Measurements from ENCODE around the gene ITGB4. TPM values are rescaled to one million over a fixed set of nuclear protein-coding genes. Genes with fewer than 3 reads are reported as not detected.

ITGB4 gene
- total and polyA plus RNA-seq, 2 of the 13 experiments (the other 11 are each of a cell fraction or from before 2014, with no cell fraction given), result 6.9 to 14.5 TPM

DNA sequence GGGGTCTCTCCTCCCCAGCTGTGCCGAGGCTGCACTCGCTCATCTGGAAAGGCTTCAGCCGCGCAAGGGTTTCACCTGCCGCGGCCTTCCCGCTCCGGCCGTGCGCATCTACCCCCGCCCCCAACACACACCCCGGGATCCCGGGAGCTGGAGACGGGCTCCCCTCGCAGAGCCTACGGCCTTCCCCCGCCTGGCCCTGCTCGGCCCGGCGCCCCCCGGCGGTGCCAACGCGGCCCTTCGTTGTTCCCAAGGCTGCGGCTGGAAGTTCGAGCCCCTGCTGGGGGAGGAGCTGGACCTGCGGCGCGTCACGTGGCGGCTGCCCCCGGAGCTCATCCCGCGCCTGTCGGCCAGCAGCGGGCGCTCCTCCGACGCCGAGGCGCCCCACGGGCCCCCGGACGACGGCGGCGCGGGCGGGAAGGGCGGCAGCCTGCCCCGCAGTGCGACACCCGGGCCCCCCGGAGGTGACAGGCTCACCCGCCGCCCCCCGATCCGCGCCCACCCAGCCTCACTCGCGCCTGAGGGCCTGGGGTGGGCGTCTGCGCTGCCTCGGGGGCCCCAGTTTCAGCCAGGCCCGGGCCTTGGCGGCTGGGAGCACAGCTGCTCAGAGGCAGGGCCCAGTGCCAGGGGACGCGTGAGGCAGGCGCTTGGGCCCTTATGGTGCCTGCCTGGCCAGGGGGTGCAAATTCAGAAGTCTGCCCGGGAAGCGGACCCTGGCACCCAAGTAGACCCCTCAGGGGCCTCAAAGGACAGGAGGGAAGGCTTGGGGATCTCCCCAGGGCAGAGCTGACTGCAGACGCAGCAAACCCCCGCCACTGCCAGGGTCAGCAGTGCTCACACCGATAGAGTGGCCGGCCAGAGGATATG lies 32.5 kb downstream of the ITGB4 start (continued):
- TF ChIP-seq ZFP1 (CRISPR knock-in tag; IDR thresholded peaks at IDR 0.05), result no peak
- TF ChIP-seq CEBPB (IDR thresholded peaks at IDR 0.05; ENCODE audit: borderline replicate concordance, low read depth, low read length), result no peak
- peak; percentile 9; the same call in 1 of the 2 replicates for TF ChIP-seq NCOA1 (CRISPR knock-in tag; IDR thresholded peaks at IDR 0.05)
- TF ChIP-seq, protein P1, sequence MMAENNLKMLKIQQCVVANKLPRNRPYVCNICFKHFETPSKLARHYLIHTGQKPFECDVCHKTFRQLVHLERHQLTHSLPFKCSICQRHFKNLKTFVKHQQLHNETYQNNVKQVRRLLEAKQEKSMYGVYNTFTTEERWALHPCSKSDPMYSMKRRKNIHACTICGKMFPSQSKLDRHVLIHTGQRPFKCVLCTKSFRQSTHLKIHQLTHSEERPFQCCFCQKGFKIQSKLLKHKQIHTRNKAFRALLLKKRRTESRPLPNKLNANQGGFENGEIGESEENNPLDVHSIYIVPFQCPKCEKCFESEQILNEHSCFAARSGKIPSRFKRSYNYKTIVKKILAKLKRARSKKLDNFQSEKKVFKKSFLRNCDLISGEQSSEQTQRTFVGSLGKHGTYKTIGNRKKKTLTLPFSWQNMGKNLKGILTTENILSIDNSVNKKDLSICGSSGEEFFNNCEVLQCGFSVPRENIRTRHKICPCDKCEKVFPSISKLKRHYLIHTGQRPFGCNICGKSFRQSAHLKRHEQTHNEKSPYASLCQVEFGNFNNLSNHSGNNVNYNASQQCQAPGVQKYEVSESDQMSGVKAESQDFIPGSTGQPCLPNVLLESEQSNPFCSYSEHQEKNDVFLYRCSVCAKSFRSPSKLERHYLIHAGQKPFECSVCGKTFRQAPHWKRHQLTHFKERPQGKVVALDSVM (CRISPR knock-in tag; IDR thresholded peaks at IDR 0.05), result peak; percentile 59
- peak; percentile 65 for TF ChIP-seq GABPB1 (CRISPR knock-in tag; IDR thresholded peaks at IDR 0.05)
- TF ChIP-seq, protein P2, sequence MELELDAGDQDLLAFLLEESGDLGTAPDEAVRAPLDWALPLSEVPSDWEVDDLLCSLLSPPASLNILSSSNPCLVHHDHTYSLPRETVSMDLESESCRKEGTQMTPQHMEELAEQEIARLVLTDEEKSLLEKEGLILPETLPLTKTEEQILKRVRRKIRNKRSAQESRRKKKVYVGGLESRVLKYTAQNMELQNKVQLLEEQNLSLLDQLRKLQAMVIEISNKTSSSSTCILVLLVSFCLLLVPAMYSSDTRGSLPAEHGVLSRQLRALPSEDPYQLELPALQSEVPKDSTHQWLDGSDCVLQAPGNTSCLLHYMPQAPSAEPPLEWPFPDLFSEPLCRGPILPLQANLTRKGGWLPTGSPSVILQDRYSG (CRISPR knock-in tag; IDR thresholded peaks at IDR 0.05), result peak; percentile 49; the same call in 1 of the 2 replicates
- no peak for TF ChIP-seq TEAD3 (CRISPR knock-in tag; optimal IDR thresholded peaks at IDR 0.05; ENCODE audit: borderline replicate concordance)
- TF ChIP-seq, protein P3, sequence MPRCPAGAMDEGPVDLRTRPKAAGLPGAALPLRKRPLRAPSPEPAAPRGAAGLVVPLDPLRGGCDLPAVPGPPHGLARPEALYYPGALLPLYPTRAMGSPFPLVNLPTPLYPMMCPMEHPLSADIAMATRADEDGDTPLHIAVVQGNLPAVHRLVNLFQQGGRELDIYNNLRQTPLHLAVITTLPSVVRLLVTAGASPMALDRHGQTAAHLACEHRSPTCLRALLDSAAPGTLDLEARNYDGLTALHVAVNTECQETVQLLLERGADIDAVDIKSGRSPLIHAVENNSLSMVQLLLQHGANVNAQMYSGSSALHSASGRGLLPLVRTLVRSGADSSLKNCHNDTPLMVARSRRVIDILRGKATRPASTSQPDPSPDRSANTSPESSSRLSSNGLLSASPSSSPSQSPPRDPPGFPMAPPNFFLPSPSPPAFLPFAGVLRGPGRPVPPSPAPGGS (CRISPR knock-in tag; IDR thresholded peaks at IDR 0.05), result 0 out of 2 replicates have a peak, but pooled peaks have one; percentile 7
- TF ChIP-seq, protein P4, sequence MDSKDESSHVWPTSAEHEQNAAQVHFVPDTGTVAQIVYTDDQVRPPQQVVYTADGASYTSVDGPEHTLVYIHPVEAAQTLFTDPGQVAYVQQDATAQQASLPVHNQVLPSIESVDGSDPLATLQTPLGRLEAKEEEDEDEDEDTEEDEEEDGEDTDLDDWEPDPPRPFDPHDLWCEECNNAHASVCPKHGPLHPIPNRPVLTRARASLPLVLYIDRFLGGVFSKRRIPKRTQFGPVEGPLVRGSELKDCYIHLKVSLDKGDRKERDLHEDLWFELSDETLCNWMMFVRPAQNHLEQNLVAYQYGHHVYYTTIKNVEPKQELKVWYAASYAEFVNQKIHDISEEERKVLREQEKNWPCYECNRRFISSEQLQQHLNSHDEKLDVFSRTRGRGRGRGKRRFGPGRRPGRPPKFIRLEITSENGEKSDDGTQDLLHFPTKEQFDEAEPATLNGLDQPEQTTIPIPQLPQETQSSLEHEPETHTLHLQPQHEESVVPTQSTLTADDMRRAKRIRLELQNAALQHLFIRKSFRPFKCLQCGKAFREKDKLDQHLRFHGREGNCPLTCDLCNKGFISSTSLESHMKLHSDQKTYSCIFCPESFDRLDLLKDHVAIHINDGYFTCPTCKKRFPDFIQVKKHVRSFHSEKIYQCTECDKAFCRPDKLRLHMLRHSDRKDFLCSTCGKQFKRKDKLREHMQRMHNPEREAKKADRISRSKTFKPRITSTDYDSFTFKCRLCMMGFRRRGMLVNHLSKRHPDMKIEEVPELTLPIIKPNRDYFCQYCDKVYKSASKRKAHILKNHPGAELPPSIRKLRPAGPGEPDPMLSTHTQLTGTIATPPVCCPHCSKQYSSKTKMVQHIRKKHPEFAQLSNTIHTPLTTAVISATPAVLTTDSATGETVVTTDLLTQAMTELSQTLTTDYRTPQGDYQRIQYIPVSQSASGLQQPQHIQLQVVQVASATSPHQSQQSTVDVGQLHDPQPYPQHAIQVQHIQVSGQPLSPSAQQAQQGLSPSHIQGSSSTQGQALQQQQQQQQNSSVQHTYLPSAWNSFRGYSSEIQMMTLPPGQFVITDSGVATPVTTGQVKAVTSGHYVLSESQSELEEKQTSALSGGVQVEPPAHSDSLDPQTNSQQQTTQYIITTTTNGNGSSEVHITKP (CRISPR knock-in tag; IDR thresholded peaks at IDR 0.05; ENCODE audit: low read depth), result no peak
- TF ChIP-seq, protein P5, sequence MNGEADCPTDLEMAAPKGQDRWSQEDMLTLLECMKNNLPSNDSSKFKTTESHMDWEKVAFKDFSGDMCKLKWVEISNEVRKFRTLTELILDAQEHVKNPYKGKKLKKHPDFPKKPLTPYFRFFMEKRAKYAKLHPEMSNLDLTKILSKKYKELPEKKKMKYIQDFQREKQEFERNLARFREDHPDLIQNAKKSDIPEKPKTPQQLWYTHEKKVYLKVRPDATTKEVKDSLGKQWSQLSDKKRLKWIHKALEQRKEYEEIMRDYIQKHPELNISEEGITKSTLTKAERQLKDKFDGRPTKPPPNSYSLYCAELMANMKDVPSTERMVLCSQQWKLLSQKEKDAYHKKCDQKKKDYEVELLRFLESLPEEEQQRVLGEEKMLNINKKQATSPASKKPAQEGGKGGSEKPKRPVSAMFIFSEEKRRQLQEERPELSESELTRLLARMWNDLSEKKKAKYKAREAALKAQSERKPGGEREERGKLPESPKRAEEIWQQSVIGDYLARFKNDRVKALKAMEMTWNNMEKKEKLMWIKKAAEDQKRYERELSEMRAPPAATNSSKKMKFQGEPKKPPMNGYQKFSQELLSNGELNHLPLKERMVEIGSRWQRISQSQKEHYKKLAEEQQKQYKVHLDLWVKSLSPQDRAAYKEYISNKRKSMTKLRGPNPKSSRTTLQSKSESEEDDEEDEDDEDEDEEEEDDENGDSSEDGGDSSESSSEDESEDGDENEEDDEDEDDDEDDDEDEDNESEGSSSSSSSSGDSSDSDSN (CRISPR knock-in tag; IDR thresholded peaks at IDR 0.05), result peak; percentile 48; the same call in 1 of the 2 replicates
- TF ChIP-seq, protein P6, sequence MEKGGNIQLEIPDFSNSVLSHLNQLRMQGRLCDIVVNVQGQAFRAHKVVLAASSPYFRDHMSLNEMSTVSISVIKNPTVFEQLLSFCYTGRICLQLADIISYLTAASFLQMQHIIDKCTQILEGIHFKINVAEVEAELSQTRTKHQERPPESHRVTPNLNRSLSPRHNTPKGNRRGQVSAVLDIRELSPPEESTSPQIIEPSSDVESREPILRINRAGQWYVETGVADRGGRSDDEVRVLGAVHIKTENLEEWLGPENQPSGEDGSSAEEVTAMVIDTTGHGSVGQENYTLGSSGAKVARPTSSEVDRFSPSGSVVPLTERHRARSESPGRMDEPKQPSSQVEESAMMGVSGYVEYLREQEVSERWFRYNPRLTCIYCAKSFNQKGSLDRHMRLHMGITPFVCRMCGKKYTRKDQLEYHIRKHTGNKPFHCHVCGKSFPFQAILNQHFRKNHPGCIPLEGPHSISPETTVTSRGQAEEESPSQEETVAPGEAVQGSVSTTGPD (CRISPR knock-in tag; IDR thresholded peaks at IDR 0.05), result no peak; the same call in 1 of the 2 replicates
- peak; percentile 84; the same call in 1 of the 2 replicates for TF ChIP-seq EEA1 (CRISPR knock-in tag; IDR thresholded peaks at IDR 0.05; ENCODE audit: borderline replicate concordance)
- no peak for TF ChIP-seq MTA3 (CRISPR knock-in tag; IDR thresholded peaks at IDR 0.05)
- 0 out of 2 replicates have a peak, but pooled peaks have one; percentile 52 for TF ChIP-seq THYN1 (CRISPR knock-in tag; IDR thresholded peaks at IDR 0.05; ENCODE audit: borderline replicate concordance, low read depth)
- TF ChIP-seq ZNF264 (CRISPR knock-in tag; IDR thresholded peaks at IDR 0.05), result 0 out of 2 replicates have a peak, but pooled peaks have one; percentile 7
